ENCODE measurements around the gene PFAS.

GRCh38 chr17:8277317-8277716 is 28.2 kb downstream of the PFAS start:
- TF ChIP-seq, protein P1, sequence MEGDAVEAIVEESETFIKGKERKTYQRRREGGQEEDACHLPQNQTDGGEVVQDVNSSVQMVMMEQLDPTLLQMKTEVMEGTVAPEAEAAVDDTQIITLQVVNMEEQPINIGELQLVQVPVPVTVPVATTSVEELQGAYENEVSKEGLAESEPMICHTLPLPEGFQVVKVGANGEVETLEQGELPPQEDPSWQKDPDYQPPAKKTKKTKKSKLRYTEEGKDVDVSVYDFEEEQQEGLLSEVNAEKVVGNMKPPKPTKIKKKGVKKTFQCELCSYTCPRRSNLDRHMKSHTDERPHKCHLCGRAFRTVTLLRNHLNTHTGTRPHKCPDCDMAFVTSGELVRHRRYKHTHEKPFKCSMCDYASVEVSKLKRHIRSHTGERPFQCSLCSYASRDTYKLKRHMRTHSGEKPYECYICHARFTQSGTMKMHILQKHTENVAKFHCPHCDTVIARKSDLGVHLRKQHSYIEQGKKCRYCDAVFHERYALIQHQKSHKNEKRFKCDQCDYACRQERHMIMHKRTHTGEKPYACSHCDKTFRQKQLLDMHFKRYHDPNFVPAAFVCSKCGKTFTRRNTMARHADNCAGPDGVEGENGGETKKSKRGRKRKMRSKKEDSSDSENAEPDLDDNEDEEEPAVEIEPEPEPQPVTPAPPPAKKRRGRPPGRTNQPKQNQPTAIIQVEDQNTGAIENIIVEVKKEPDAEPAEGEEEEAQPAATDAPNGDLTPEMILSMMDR (IDR thresholded peaks at IDR 0.05; ENCODE audit: insufficient read depth, low read length, poor library complexity, severe bottlenecking): no peak
- TF ChIP-seq EZH2phosphoT487 (conservative IDR thresholded peaks at IDR 0.05; ENCODE audit: low read length): no peak
